Liver (tissue), 9 donors: ENCODE results near the gene PER2. TPM values are rescaled to one million over a fixed set of nuclear protein-coding genes. Genes with fewer than 3 reads are reported as not detected.

Experiments
- DNase-seq: peaks from one replicate; pipeline ENCODE4 v3.0.0-alpha.2; 2017; ENCODE audit warnings: low spot score
- H3K27ac ChIP-seq, 2 donors: one replicate each; pipeline ENCODE4 v1.7.0; 2013; ENCODE audit warnings: inconsistent platforms in 2 of 2, low read length in 2 of 2, control low read depth in 1 of 2, low read depth in 1 of 2, mild to moderate bottlenecking in 1 of 2
- H3K27me3 ChIP-seq, 4 donors: one replicate each; pipeline versions ENCODE4 v1.6.1 to v1.7.0; 2013; ENCODE audit warnings: low read length in 3 of 4, inconsistent platforms in 1 of 4, mild to moderate bottlenecking in 1 of 4, moderate library complexity in 1 of 4; ENCODE audit not compliant: control insufficient read depth in 4 of 4, insufficient read depth in 4 of 4
- H3K36me3 ChIP-seq, 4 donors: one replicate each; pipeline versions ENCODE4 v1.6.1 to v1.7.0; 2013; ENCODE audit warnings: low read length in 3 of 4, mild to moderate bottlenecking in 3 of 4, low read depth in 1 of 4, moderate library complexity in 1 of 4; ENCODE audit not compliant: control insufficient read depth in 4 of 4, insufficient read depth in 3 of 4
- H3K4me1 ChIP-seq, 4 donors: one replicate each; pipeline versions ENCODE4 v1.6.1 to v1.7.0; 2013; ENCODE audit warnings: low read length in 3 of 4, mild to moderate bottlenecking in 3 of 4, moderate library complexity in 1 of 4; ENCODE audit not compliant: control insufficient read depth in 4 of 4, insufficient read depth in 4 of 4
- H3K4me3 ChIP-seq, 3 donors: one replicate each; pipeline versions ENCODE4 v1.6.1 to v1.7.0; 2013; ENCODE audit warnings: low read length in 3 of 3, control low read depth in 1 of 3, low read depth in 1 of 3, mild to moderate bottlenecking in 1 of 3
- H3K9ac ChIP-seq, 2 donors: one replicate each; pipeline ENCODE4 v1.7.0; 2013; ENCODE audit warnings: low read length in 2 of 2, mild to moderate bottlenecking in 2 of 2, moderate library complexity in 2 of 2, control low read depth in 1 of 2, low read depth in 1 of 2
- H3K9me3 ChIP-seq, 4 donors: one replicate each; pipeline versions ENCODE4 v1.6.1 to v1.7.0; 2013; ENCODE audit warnings: low read length in 3 of 4; ENCODE audit not compliant: control insufficient read depth in 4 of 4
- CTCF ChIP-seq: fragments of 150-350 bp; IDR thresholded peaks from 2 replicates; pipeline ENCODE4 v1.5.1; 2017; ENCODE audit warnings: improper control_type of control experiment, low read depth, low read length; ENCODE audit not compliant: missing input control
- EGR1 ChIP-seq, 2 donors: IDR thresholded peaks; 2 replicates each; pipeline ENCODE4 v1.6.1; 2016 to 2018; ENCODE audit warnings: antibody characterized with exemption in 2 of 2, low read depth in 2 of 2
- GABPA ChIP-seq, 2 donors: IDR thresholded peaks in 1 of 2; conservative IDR thresholded peaks in 1 of 2; 2 replicates each; pipeline ENCODE4 v1.6.1; 2016; ENCODE audit warnings: antibody characterized with exemption in 2 of 2, mild to moderate bottlenecking in 1 of 2, moderate library complexity in 1 of 2
- REST ChIP-seq: IDR thresholded peaks from 2 replicates; pipeline ENCODE4 v1.6.1; 2016; ENCODE audit warnings: antibody characterized with exemption, mild to moderate bottlenecking
- YY1 ChIP-seq: IDR thresholded peaks from 2 replicates; pipeline ENCODE4 v1.6.1; 2016; ENCODE audit warnings: antibody characterized with exemption, mild to moderate bottlenecking
- WGBS: extraction: QIAGEN DNeasy Blood & Tissue Kit; methylation state at CpG from one replicate; pipeline ENCODE4 v1.1.7; 2013; 5-methylcytosine and 5-hydroxymethylcytosine counted together
- polyA plus RNA-seq, 2 donors: library from polyadenylated mRNA; stranded (reverse) in 1 of 2; unstranded in 1 of 2; fragments of 200-250 nt in 1 of 2; fragments of >200 nt in 1 of 2; fragmentation: Nextera tagmentation in 1 of 2; extraction: Ambion mirVana in 1 of 2; gene quantifications; one replicate each; pipeline versions ENCODE4 v1.2.1 to v1.2.3, GENCODE V29; 2013 to 2015
- total RNA-seq, 2 donors: library from RNA; depleted of rRNA; stranded (reverse); fragments of >200 nt; gene quantifications; one replicate each; pipeline ENCODE4 v1.2.3, GENCODE V29; 2014
- TF ChIP-seq, protein P1 (sequence below): IDR thresholded peaks from 2 replicates; pipeline ENCODE4 v1.6.1; 2016; ENCODE audit warnings: antibody characterized with exemption
- donor health status: healthy.
- donor health status: healthy.
- donor health status: healthy.
- donor health status: healthy.
- donor health status: healthy.

PER2 gene, protein sequence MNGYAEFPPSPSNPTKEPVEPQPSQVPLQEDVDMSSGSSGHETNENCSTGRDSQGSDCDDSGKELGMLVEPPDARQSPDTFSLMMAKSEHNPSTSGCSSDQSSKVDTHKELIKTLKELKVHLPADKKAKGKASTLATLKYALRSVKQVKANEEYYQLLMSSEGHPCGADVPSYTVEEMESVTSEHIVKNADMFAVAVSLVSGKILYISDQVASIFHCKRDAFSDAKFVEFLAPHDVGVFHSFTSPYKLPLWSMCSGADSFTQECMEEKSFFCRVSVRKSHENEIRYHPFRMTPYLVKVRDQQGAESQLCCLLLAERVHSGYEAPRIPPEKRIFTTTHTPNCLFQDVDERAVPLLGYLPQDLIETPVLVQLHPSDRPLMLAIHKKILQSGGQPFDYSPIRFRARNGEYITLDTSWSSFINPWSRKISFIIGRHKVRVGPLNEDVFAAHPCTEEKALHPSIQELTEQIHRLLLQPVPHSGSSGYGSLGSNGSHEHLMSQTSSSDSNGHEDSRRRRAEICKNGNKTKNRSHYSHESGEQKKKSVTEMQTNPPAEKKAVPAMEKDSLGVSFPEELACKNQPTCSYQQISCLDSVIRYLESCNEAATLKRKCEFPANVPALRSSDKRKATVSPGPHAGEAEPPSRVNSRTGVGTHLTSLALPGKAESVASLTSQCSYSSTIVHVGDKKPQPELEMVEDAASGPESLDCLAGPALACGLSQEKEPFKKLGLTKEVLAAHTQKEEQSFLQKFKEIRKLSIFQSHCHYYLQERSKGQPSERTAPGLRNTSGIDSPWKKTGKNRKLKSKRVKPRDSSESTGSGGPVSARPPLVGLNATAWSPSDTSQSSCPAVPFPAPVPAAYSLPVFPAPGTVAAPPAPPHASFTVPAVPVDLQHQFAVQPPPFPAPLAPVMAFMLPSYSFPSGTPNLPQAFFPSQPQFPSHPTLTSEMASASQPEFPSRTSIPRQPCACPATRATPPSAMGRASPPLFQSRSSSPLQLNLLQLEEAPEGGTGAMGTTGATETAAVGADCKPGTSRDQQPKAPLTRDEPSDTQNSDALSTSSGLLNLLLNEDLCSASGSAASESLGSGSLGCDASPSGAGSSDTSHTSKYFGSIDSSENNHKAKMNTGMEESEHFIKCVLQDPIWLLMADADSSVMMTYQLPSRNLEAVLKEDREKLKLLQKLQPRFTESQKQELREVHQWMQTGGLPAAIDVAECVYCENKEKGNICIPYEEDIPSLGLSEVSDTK (N-terminal part only)
- total RNA-seq, result 10 to 100 TPM in 1 of 2 donors, 1 to 10 TPM in 1; 4.0 to 12.5 TPM
- 1 to 10 TPM; 1.1 to 4.2 TPM for polyA plus RNA-seq

GRCh38 chr2:238287737-238288649 lies at the start of gene PER2:
Gene PER2 (minus strand): TSS chr2:238288610. CDS start chr2:238277936, 10,674 bp downstream.
- no peaks in the 10 kb centered on the region for H3K36me3 ChIP-seq
- peaks cover 19 to 50% (median 33%) of the 10 kb centered on the region in 4 donors for H3K4me1 ChIP-seq
- DNase-seq, result peak; percentile 49
- H3K9ac ChIP-seq, result peak within 1 kb of the TSS; percentile 92 to 93
- peak within 1 kb of the TSS; percentile 76 to 95 (median 78) for H3K4me3 ChIP-seq
- H3K27me3 ChIP-seq, result no peaks in the 10 kb centered on the region
- under 1% methylated on average over 65 of the region's 65 CpGs for WGBS
- peak within 1 kb of the TSS; percentile 92 to 99 for H3K27ac ChIP-seq
- TF ChIP-seq REST (peak; percentile 18), EGR1 (IDR thresholded peaks at IDR 0.05; ENCODE audit: low read depth in 2 of 2) (no peak), CTCF (peak; percentile 15), YY1 (no peak), GABPA (IDR thresholded peaks at IDR 0.05 in 1 of 2, conservative IDR thresholded peaks at IDR 0.05 in 1 of 2) (no peak)
- TF ChIP-seq, protein P1, sequence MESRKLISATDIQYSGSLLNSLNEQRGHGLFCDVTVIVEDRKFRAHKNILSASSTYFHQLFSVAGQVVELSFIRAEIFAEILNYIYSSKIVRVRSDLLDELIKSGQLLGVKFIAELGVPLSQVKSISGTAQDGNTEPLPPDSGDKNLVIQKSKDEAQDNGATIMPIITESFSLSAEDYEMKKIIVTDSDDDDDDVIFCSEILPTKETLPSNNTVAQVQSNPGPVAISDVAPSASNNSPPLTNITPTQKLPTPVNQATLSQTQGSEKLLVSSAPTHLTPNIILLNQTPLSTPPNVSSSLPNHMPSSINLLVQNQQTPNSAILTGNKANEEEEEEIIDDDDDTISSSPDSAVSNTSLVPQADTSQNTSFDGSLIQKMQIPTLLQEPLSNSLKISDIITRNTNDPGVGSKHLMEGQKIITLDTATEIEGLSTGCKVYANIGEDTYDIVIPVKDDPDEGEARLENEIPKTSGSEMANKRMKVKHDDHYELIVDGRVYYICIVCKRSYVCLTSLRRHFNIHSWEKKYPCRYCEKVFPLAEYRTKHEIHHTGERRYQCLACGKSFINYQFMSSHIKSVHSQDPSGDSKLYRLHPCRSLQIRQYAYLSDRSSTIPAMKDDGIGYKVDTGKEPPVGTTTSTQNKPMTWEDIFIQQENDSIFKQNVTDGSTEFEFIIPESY, result no peak
- H3K9me3 ChIP-seq, result no peaks in the 10 kb centered on the region
